Activated gamma-delta T cell treated with anti-CD3 and anti-CD28 coated beads, Interleukin-2, amount 50 U/mL, for 16 hours (primary cell): ENCODE data around the gene HLA-DQB1.
"Not testable (repeated sequence)": the region's sequence is repeated elsewhere in the genome, so short reads cannot be mapped to it uniquely, and the experiment has no call there.

Experiments used
- DNase-seq: peaks from one replicate; pipeline ENCODE4 v3.0.0-alpha.2; 2020; ENCODE audit warnings: low read depth

Gene HLA-DQB1

DNA sequence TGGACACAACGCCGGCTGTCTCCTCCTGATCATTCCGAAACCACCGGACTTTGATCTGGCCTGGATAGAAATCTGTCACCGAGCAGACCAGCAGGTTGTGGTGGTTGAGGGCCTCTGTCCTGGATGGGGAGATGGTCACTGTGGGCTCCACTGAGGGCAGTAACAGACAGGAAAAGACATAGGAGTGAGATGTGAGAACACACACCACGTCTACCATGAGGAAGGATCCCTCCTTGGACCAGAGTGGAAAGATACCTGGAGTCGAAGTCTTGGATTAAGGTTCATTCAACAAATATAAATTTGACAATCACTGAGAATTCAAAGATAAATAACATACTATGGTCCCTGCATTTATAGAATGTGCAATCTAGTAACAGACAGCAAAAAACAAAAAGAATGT, 4.4 kb downstream of the HLA-DQB1 start:
- DNase-seq, result no peak

DNA sequence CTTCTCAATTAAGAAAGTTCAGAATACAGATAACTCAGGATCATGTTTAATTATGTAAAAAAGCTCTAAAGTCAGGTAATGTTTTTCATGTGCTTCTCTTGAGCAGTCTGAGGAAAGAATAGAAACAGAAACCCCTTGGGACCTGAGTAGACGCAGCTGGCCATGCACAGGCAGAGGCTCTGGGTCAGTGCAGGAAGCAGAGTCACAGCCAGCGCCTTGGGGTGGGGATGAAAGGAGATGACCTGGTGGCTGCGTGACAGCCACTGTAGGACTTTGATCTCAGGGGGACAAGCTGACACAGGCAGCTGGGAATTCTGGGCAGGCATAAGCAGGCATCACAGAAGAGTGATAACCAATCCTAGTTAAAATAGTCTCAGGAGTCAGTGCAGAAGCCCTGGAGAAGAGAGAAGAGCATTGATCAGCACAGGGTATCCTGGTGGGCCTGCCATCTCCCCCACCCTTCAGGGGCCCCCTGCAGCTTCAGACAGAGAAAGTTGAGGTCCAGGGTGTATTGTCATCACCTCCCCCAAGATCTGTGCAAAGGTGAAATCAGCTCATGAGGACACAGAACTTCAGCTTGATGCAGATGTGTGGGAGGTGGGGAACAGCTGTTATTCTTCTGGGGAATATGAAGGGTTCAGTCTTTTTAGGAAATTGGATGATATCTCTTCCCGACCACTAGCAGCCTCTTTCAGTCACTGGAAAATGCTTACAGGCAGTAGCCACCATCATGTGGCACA, 6.4 kb downstream of the HLA-DQB1 start:
- DNase-seq, result no peak

GRCh38 chr6:32658268-32658897, 8.1 kb downstream of the HLA-DQB1 start:
- DNase-seq, result no peak

DNA sequence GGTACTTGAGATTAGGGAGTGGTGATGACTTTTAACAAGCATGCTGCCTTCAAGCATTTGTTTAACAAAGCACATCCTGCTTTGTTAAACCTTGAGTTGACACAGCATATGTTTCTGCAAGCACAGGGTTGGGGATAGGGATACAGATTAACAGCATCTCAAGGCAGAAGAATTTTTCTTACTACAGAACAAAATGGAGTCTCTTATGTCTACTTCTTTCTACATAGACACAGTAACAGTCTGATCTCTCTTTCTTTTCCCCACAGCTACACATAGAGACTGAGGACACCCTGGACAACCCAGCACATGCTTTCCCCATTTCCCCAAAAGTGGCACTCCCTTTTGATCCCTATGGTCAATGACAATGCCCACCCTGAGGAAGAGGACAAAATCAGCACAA, 8.6 kb downstream of the HLA-DQB1 start:
- not testable (repeated sequence) for DNase-seq

- not testable (repeated sequence) for DNase-seq
These were observed 9.1 kb downstream of the HLA-DQB1 start for GRCh38 chr6:32657329-32657728.

DNA sequence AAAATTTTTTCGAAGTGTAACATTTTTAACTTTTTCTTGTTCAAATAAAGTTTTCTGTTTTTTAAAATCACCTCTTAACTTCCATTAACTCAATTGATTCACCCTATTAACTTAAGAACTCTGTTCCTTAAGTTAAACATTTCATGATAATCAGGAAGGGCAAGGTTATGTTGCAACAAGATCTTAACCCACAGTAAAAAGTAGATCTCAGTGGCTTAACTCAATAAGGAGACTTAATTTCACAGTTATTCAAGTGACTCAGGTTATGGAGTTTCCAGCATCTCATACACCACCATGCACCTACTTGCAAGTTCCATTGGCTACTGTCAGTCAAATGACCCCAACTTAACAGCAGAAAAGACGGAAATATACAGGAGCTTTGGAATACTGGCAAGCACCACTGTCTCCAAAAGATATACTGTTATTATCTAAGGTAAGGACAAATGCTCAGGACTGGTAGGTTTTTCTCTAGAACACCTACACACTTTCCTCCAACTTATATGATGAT, 11.2 kb downstream of the HLA-DQB1 start:
- DNase-seq, result no peak

- no peak for DNase-seq
These were observed 21.3 kb downstream of the HLA-DQB1 start for GRCh38 chr6:32645047-32645703.

DNA sequence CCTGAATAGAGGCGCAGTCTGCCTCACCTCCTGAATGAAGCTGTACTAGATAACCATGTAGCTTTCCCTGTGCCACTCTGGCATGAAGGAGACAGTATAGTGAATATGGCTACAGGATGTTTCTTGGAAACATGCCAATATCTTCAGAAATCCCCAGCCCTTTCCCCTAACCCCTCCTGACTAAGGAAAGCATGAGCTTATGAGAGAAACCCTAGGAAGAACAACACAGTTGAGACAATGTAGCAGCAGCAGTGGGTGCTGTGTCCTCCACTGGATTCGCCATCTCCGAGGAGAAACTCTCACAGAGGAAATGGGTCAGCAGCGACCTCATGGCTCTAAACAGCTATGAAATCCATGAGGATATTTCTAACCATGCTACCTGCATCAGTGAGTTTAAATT, 22.6 kb downstream of the HLA-DQB1 start:
- DNase-seq, result no peak

DNA sequence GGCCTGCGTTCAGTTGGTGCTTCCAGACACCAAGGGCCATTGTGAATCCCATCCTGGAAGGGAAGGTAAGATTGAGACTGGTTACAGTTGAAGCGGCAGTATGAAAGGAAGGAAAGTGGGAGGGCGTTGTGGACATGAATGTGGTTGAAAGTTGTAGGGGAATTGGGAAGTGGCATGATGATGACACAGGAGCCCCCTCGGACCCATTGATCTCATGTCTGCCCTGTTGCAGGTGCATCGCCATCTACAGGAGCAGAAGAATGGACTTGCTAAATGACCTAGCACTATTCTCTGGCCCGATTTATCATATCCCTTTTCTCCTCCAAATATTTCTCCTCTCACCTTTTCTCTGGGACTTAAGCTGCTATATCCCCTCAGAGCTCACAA, 23.7 kb downstream of the HLA-DQB1 start:
- DNase-seq, result no peak

- not testable (repeated sequence) for DNase-seq
These were observed 24.4 kb downstream of the HLA-DQB1 start for GRCh38 chr6:32641785-32642719.

DNA sequence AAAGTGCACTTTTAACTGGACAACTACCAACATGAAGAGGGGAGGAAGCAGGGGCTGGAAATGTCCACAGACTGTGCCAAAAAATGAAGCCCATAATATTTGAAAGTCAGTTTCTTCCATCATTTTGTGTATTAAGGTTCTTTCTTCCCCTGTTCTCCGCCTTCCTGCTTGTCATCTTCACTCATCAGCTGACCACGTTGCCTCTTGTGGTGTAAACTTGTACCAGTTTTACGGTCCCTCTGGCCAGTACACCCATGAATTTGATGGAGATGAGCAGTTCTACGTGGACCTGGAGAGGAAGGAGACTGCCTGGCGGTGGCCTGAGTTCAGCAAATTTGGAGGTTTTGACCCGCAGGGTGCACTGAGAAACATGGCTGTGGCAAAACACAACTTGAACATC, 25.3 kb downstream of the HLA-DQB1 start:
- no peak for DNase-seq

DNA sequence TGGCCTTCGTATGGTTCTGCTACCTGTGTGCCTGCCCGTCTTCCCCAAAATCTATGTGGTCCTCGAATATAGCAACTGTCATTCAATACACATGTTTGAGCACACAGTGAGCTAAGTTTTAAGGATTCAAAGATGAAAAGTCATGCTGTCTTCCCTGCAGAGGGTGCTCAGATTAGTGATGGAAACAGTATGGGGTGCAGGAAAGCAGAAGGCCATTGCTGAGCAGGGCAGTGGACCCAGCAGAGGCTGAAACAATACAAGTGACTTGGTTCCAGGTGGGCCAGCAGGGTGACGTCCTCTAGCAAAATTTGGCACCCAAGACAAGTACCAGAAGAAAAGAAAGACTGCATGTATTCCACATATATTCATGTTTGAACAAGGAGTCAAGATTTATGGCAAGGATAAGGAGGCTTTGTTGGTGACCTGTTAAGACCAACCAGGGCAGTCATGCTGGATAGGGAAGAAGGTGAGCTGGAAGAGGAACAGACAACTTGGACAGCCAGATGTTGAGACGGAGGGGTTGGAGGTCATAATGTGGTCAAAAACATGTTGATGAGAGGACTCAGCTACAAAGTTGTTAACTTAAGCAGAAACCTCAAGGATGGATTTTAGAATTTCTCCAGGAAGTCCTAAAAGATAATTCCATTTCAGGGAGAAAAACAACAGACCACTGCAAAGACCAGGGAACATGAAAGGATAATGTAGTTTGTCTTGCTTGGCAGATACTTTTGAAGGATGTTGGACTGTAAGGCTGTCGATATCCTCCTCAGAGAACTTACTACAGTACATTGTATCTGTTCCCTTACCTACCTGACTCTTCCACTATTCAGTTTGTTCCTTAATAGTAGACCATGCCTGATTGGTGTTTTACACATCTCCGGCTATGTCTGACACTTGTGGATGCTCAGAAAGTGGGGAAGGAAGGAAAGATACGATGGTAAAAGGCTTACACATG, 26.7 kb downstream of the HLA-DQB1 start:
- no peak for DNase-seq

DNA sequence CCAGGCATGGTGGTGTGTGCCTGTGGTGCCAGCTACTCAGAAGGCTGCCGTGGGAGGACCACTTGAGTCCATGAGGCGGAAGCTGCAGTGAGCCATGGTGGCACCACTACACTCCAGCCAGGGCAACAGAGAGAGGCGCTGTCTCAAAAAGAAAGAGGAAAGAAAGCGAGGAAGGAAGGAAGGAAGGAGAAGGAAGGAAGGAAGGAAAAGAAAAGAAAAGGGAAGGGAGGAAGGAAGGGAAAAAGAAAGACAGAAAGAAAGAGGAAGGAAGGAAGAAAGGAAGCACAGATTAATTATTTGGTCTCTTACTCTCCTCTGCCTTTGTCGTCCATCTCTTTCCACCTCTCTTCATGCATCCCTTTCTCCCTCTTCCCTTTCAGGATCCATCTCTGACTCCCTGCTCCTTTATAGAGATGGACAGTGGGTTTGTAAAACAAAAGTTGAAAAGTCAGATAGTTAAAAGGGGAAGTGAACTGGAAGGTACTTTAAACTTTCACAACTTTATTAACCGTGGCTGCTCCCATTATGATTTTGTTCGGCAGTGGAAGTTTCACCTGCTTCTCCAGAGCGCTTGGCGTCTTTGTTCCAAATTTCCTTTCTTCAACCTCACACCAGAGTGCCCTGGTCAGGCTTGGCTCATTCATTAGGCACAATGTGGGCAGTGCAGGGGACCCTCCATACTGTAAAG, 27.8 kb downstream of the HLA-DQB1 start:
- no peak for DNase-seq

DNA sequence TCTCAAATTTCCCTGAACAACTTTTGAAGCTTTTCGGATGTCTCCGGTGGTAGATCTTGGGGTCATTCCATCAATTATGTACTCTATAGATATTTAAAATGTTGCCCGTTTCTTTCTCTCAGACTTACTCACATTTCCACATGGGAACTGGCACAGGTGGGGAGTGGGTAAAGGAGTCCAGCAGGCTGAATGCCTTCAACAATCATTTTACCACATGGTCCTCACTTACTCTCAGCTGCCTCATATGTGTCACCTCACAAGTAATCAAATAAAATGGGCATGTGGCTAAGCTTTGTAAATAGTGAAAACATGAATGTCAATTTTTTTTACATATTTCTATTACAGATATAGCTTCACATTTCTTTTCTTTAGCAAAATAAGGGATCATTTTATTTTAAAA, 28.6 kb downstream of the HLA-DQB1 start:
- DNase-seq, result no peak

DNA sequence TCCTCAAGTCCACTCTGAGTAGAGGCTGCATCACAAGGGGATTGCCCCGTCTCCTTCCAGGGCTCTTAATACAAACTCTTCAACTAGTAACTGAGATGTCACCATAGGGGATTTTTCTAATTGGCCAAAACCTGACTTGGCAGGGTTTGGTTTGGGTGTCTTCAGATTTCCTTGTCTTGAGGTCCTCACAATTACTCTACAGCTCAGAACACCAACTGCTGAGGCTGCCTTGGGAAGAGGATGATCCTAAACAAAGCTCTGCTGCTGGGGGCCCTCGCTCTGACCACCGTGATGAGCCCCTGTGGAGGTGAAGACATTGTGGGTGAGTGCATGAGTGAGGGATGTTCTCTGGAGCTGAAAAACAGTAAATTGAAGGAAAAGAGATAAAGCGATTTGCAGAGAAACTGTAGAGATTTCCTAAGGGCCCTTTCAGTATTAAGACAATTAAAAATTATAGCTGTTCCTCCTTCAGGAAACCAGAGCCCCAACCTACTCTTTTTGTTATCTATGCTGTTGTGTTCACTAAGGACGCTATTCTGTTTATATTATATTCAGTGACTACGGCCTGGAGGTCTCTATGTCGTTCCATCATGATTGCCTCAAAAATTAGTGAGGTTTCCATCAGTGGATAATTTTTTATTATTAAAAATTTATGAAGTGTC, 29.1 kb downstream of the HLA-DQB1 start, which contains the start of gene HLA-DQA1:
Gene HLA-DQA1 (plus strand): TSS at position 188 of the 662 bp plus-strand sequence. CDS start 53 bp downstream, at position 241.
- DNase-seq, result no peak

DNA sequence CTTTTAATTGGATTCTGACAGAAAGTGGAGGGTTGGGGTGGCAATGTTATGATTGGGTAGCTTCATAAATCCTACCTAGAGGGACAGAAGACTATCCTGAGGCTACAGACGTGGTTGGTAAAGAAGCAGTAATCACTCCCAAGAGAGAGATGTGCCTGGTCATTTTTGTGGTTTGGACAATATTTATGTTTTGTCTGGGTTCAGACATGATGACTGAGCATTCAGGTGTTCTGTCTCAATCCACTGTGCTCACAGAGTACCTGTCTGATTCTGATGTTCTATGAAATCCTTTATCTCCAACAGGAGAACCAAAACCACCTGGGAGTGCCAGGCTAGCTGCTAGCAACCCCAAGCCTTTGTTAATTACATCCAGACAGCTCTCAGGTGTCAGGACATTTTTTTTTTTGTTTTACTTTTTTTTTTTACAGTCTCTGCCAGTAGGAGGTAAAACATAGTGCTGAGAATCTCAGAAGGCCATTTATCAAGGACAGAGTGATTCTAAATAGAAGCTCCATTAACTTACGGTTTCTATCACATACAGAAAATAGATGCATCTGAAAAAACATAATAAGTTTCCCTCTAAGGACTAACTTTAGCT, 30.8 kb downstream of the HLA-DQB1 start:
- no peak for DNase-seq

DNA sequence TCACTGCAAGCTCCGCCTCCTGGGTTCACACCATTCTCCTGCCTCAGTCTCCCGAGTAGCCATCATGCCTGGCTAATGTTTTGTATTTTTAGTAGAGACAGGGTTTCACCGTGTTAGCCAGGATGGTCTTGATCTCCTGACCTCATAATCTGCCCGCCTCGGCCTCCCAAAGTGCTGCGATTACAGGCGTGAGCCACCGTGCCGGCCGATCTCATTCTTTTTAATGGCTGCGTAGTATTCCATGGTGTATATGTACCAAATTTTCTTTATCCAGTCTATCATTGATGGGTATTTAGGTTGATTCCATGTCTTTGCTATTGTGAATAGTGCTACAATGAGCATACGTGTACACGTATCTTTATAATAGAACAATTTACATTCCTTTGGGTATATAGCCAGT, 36.7 kb downstream of the HLA-DQB1 start:
- not testable (repeated sequence) for DNase-seq

- DNase-seq, result no peak
These were observed 38.6 kb downstream of the HLA-DQB1 start for GRCh38 chr6:32627831-32628230.

- no peak for DNase-seq
These were observed 39.2 kb downstream of the HLA-DQB1 start for GRCh38 chr6:32627249-32627648.
